Stimulated activated CD4-positive, alpha-beta T cell treated with anti-CD3 and anti-CD28 coated beads, TNF-alpha, amount 100 ng/mL, for 48 hours (primary cell): ENCODE measurements around the gene ZSWIM1.

Experiments used
- DNase-seq, 3 donors: peaks; one replicate each; pipeline ENCODE4 v3.0.0-alpha.2; 2020; ENCODE audit warnings: low read depth in 3 of 3

Gene ZSWIM1

DNA sequence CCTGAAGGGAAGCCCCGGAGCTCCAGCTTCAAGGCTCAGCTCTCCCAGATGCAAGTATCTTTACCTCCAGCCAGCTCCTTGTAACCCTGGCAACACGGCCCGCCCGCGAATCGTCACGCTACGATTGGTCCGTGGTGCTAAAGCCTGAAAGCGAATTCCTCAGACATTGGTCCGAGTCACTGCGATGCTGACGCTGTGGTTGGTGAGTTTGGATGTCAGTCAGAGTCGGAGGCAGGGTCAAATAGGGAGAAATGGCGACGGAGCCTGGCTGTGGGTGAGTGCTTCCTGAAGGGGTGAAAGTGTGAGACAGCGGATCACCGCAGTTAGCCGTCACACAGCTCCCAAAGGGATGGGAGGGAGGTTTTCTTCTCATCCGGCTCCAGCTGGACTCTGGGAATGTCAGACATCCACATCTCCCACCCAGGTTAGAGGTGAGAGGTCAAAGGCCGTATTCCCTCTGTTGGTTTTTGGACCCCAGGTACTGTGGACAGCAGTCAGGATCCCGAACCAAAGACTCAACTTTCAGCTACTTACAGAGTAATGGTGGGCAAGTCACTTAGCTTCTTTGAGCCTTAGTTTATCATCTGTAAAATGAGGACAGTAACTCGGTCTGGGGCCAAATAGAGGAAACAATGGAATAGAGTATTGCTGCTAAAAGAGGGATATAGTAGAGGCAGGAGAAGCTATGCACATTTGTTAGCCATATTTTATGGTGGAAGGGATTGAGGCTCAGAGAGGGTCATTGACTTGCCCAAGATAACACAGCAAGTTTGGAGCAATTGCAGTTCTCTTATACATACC lies at the start of gene ZSWIM1:
Gene ZSWIM1 (plus strand): TSS at position 240 of the 801 bp plus-strand sequence. CDS start 1,366 bp downstream, outside the sequence.
- DNase-seq = peak; percentile 97 to 98 (median 98)

DNA sequence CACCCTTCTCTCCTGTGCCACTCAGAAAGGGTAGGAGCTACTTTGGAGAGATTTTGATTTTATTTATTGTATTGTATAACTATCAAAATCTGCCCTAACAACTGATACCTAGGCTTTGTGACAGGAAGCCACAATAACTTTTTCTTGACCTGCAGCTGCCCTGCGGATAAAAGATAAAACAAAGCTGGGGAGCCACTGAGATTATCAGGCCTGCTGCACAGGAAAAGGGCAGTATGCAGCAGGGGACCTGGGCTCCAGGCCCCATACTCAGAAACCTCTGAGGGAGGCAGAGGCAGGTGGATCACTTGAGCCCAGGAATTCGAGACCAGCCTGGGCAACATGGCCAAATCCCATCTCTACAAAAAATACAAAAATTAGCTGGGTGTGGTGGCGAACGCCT lies 48.4 kb upstream of the ZSWIM1 start:
- no peak for DNase-seq

DNA sequence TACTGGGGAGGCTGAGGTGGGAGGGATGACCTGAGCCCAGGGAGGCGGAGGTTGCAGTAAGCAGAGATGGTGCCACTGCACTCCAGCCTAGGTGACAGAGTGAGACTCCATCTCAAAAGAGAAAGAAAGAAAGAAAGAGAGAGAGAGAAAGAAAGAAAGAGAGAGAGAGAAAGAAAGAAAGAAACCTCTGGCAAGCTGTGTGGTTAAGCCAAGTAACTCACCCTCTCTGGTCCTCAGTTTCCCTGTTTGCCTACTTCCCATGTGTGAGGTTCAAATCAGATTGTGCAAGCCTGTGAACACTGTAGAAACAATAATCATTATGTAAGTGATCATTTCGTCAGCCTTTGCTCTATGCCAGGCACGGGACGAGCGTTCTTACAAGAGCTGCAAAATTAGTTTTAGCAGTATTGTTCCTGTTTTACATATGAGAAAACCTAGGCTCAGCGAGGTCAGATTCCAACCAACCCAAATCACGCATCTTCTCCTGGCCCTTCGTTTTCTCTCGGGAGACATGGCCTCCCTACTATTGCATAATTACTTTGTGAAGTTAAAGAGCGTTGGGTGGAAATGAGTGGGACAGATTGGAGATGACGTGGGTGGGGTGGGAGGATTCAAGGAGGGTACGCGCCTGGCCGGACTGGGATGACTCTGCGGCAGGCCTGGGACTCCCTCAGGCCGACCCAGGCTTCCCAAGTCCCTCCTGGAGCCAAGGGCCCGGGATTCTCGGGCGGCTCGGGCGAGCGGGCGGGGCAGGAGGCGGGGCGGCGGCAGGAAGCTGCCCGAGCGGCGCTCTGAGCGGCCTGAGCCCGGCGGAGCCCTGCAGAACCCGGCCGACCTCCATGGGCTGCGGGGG lies 47.8 kb upstream of the ZSWIM1 start, which contains the start of gene SNX21:
Gene SNX21 (plus strand): TSS at position 770 of the 853 bp plus-strand sequence. CDS start 121 bp downstream, outside the sequence.
- no peak for DNase-seq

DNA sequence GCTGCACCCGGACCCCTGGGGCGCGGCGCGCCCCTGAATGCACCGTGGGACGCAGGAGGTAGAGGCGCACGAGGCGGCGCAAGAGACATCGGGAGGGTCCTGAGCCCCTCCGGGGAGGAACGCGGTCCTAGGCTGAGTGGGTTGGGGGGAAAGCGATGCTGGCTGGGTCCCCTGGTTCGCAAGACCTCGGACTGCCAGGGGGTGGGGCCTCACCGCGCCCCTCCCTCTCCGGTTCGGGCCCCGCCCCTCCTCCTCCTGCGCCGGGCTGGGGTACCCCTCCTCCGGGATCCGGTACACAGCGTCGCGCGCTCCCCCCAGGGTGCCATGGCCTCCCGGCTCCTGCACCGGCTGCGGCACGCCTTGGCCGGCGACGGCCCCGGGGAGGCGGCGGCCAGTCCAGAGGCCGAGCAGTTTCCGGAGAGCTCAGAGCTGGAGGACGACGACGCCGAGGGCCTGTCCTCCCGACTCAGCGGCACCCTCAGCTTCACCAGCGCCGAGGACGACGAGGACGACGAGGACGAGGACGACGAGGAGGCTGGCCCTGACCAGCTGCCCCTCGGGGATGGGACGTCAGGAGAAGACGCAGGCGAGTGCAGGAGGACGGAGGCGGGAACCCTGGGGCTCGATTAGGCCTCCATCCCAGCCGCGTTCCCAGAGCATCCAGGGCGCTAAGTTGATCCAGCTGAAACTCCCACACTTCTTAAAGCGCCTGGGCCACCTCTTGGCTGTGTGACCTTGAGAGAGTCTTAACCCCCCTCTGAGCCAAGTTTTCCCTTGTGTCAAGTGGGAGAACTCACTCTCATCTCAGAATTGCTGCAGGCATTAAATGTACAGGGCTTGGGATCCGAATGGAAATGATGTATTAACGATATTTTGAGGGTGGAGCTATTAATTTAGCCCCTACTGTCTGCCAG lies 46.9 kb upstream of the ZSWIM1 start:
- peak in 2 of 3 donors; percentile 14 to 33 for DNase-seq

DNA sequence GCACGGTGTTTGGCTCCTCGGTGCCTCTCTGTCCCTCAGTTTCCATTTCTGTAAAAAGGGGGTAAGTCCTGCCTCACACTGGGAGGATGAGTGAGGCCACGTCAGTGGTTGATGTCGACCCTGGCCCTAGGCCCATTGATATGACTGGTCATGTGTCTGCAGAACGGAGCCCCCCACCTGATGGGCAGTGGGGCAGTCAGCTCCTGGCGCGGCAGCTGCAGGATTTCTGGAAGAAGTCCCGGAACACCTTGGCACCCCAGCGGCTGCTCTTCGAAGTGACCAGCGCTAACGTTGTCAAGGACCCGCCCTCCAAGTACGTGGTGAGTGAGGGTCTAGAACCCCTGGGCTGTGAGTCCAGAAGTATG lies 46.2 kb upstream of the ZSWIM1 start:
- no peak for DNase-seq

DNA sequence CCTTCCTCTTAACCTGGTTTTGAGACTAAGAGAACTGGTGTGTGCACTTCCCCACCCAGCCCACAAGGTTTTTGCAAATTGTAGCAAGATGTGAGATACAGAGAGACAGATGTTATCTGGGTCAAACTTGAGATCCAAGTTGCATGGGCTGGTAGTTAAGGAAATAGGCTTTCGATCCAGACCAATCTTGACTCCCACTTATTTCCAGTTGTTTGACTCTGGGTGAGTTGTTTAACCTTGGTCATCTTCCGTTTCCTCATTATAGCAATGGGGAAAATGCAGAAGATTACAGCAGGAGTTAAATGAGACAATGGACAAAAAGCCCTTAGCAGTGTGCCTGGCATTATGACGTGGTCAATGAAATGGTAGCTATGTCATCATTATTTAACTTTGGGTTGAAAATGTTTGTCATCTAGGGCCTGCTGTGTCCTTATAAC lies 45.7 kb upstream of the ZSWIM1 start:
- DNase-seq = no peak

DNA sequence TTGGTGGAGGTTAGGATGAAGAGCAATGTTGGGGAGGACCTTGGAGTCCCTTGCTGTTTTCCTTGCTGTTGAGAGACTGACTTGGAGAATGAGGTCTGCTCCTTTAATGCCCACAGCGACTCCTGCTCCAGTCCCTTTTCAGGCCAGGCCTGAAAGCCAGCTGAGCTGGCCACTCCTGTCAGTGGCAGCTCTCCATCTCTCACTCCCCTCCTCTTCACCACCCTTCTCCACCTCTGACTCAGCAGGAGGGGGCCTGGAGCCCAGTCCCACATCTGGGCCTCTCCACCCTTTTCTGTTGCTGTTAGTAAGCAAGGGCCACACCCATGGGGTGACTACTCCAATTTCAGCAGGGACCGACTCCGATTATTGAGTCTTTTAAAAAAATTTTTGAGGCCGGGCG lies 45.2 kb upstream of the ZSWIM1 start:
- DNase-seq = no peak

DNA sequence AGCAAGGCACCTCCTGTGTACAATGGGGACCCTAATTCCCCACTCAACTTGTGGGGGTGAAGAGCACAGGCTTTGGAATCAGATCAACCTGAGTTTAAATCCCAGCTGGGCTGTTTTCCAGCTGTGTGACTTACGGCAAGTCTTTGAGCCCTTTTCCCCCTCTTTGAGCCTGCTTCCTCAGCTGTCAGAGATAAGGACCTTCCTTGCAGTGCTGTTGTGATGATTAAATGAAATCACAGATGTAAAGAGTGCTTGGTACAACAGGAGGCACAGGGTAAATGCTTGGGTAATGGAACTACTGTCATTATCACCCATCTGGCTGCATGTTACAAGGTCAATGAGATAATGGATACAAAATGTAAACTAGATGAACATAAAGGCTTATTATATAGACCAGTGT lies 44.2 kb upstream of the ZSWIM1 start:
- no peak for DNase-seq

DNA sequence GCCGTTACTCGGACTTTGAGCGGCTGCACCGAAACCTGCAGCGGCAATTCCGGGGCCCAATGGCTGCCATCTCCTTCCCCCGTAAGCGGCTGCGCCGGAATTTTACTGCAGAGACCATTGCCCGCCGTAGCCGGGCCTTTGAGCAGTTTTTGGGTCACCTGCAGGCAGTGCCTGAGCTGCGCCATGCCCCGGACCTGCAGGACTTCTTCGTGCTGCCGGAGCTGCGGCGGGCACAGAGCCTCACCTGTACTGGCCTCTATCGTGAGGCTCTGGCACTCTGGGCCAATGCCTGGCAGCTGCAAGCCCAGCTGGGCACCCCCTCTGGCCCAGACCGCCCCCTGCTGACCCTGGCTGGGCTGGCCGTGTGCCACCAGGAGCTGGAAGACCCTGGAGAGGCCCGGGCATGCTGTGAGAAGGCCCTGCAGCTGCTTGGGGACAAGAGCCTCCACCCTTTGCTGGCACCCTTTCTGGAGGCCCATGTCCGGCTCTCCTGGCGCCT lies 40.3 kb upstream of the ZSWIM1 start:
- no peak for DNase-seq

DNA sequence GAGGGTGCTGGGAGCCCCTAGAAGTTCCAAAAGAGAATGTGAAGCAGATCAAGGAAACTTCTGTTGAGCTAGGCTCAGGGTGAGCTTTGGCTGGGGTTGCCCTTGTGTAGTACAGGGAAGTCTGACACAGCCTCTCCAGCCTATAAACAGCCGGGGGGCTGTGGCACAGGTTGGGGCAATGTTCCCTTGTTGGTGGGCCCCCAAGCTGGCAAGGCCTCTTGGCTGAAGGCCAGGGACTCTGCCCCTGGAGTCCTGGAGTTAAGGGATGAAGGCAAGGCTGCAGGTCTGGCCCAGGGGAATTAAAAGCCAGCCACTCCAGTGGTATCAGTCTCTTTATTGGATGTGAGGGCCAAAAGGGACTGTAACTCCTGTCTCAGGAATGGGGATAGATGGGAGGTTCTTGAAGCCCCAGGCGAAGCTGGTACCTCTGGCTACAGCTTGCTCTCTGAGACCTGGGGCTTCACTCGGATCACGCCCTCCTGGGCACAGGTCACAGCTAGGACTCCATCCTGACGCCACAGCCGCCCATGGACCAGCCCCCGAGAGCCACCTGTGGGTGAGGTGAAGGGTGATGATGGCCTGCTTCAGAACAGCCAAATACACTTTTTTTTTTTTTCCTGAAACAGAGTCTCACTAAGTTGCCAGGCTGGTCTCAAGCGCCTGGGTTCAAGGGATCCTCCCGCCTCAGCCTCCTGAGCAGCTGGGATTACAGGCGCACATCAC lies 39.5 kb upstream of the ZSWIM1 start:
- no peak for DNase-seq

DNA sequence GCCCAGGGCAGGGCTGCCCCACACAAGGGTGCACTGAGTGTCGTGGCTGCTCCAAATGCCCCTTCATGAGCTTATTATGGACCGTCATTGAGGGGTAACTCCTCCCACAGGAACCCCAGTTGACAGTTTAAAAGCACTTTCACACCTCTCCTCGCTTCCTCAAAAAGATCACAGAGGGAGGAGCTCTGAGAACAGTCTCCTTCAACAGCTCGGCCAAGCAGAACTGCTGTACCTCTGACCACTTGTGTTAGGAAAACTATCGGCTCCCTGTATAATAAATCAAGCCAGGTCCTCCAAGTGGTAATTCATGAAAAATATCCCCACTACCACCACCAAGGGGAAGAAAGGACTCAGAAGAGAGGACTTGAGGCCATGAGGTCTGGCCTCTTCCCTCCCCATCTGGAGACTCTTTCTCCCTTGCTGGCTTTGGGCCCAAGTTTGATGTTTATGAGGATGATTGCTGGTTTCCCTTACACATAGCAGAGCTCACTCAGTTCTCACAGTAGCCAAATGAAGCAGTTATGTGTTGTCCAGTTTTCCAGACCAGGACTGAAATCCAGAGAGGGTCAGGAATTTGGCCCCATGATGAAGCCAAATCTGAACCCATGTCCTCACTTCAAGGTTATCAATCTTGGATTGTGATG lies 38.7 kb upstream of the ZSWIM1 start:
- no peak for DNase-seq

DNA sequence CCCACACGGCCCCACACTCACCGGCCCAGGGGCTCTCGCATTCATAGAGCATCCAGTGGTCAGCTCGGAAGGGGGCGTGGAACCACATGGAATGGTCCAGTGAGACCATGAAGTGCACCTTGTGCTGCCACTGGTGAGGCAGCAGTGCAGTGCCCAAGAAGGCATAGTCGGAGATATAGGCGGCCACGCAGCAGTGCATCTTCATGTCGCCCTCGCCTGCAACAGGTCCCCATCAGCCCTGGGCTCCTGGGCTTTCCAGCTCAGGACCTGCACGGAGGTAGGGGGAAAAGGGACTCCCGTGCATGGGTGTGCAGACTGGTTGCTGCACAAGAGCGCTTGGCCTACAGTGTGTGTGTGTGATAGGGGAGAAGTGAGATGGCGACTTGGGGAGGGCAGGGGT lies 37.5 kb upstream of the ZSWIM1 start:
- no peak for DNase-seq

DNA sequence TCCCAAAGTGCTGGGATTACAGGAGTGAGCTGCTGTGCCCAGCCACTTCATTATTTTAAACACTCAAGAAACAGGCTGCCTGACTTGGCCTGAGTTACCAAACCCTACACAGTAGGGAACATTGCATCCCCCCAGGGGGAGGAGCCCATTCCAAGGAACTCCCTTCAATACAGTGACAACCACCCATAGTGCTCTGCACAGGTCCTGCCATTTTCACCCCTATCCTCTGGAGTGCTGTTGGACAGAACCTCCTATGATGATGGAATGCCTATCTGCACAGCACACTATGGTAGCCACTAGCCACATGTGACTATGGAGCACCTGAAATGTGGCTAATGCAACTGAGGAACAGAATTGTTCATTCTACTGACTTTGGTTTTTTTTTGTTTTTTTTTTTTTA lies 35.6 kb upstream of the ZSWIM1 start:
- no peak for DNase-seq

DNA sequence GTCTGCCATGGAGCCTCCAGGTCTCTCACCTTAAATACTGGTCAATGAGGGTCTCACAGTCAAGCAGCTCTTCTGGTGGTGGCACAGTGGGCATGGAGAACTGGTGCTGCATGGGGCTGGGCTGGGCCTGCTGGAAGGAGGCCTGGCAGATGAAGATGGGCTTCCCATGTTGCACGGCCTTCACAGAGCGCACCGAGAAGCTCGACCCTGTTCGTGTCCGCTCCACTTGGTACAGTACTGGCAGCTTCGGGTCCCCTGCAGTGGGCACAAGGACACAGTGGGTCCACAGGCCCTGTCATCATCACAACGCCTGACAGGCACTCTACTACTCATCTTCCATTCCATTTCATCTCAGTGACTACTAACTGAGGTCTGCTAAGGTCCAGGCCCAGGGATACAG lies 32.6 kb upstream of the ZSWIM1 start:
- no peak for DNase-seq

DNA sequence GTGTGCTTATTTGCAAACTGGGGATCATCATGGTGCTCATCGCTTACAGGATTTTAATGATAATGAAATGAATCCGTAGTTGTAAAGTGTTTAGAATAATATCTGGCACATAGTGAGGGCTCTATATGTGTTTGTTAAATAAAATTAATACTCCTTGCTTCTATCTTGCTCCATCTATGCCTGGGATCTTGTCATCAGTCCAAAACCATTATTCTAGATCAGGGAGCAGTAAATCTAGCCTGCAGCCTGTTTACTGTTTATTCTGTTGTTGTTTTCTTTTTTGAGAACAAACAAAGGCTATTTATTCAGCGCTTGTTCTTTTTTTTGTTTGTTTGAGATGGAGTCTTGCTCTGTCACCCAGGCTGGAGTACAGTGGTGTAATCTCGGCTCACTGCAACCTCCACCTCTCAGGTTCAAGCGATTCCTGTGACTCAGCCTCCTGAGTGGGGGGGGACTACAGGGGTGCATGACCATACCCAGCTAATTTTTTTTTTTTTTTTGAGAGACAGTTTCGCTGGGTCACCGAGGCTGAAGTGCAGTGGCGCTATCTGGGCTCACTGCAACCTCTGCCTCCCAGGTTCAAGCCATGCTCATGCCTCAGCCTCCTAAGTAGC lies 32.0 kb upstream of the ZSWIM1 start:
- no peak for DNase-seq

DNA sequence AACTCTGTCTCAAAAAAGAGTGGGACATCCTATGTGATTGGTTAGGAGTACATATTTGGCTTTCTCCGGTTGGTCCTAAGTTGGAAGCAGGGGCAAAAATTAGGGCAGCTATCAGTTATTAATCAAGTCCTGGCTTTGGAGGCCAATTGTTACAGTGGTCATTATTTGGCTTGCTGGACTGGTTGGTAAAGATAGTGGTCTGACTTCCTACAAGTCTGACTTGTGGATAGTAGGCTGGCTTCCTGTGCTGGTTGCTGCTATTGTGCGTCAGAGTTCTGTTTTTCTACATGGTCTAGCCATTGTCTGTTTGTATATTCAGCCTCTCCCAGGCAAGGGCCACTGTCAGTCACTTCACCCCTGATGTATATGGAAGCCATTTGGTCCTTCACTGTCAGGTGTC lies 30.8 kb upstream of the ZSWIM1 start:
- DNase-seq = no peak

DNA sequence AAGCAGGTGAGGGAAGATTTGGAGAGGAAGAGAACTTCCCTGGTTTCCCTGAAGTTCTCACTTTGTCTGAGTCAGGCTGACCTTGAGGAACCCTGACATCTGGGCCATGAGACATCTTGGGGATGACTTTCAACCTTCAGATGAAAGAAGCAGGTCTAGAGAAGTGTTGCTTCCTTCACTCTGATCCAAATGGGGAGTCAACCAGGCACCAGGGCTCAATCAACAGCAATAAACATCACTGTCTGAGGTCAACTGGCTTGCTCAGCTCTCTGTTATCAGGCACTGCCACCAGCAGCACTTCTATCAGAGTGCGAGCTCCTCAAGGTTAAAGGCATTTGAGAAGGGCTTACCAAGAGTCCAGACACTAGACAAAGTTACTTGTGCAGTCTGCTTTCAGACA lies 30.1 kb upstream of the ZSWIM1 start:
- DNase-seq = no peak

DNA sequence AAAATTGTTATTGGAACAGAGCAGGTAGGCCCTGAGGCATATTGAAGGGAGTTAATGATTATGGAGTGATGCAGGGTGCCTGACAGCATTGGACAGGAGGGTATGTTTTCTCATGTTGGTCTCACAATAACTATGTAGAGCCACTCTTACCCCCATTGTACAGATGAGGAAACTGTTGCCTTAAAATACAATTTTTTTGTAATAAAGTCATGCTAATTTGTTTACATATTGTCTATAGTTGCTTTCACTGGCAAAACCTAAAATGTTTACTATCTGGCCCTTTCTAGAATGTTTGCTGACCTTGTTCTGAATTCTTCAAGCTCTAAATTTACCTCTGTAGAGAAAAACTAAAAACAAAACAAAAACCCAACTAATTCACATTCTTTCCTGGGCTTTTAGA lies 29.5 kb upstream of the ZSWIM1 start:
- DNase-seq = no peak

DNA sequence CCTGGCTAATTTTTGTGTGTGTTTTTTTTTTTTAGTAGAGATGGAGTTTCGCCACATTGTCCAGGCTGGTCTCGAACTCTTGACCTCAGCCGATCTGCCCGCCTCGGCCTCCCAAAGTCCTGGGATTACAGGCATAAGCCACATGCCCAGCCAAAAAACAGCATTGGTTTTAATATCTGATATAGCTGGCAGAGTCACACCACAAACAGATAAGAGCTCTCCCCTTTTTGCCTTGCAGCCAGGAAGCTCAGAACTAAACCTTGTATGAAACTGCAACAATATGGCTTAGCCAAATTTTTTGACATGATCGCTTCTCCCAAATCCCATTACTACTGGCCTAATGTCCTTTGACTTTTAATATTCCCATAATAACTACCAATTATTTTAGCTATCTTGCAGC lies 28.7 kb upstream of the ZSWIM1 start:
- no peak for DNase-seq

DNA sequence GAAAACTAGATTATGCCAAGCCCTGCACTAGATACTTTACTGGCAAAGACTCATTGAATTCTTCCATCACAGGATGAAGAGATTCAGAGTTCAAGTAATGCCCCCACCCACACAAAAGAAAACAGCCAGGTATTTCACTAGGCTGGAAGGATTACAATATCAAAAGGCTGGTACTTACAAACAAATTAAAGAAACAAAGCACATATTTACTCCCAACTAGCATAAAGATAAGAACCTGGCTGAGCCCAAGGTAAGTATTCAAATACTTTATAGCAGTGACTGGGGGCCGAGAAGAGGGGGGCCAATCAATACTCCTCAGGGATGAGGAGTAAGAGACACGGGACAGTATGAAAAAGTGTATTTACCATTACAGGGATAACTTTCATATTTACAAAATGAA lies 27.5 kb upstream of the ZSWIM1 start:
- no peak for DNase-seq
